Dedifferentiated amniotic fluid mesenchymal stem cell (primary cell): ENCODE measurements around the gene MXRA8.
"Not testable (repeated sequence)": the region's sequence is repeated elsewhere in the genome, so short reads cannot be mapped to it uniquely, and the experiment has no call there.

Experiments used
- DNase-seq: peaks from one replicate; pipeline ENCODE4 v3.0.0-alpha.2; 2016; ENCODE audit errors: extremely low spot score

Gene MXRA8

DNA sequence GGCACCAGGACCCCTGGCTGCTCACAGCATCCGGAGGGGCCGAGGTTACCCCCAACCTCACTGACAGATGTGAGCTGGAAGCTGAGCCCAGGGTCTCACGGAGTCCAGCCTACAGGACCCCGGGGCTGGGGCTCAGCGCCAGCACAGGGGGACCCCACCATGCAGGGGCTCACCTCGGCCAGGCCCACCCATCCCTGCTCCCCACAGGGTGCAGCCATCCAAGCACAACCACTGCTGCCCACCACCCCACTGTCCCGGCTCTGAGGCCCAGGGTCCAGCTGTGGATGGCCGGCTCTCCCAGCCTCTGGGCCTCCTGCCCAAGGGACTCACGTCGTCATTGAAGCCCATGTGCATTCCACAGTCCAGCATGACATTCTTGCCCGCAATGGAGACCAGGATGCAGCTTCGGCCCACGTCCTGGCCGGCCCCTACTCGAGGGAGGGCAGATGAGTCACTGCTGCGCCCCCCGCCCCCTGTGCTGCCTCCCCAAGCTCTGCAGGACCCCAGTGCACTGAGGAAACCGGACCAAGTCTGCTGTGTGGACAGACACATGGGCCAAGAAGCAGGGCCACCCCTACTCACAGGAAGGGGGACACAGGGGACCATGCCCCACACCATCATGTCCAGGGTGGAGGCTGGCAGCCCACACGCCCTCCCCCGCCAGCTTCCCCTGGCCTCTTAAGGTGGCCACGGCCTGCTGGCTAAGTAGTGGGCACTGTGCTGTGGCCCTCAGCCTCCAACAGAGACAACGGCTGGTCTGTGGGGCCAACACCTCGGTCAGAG is 37.5 kb downstream of the MXRA8 start:
- DNase-seq = no peak

DNA sequence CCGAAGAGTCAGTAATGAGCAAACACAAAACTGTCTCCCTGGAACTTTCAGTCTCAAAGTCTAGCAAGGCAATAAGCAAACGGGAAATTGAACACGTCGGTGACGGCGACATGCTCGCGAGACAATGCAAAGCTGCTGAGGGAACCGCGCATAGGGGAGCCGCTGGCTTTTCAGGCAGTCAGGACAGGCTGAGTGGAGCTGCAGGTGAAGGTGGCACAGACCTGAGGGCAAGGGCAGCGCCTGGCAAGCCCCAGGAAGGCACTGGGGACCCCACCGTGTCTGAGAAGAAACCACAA is 38.8 kb downstream of the MXRA8 start:
- DNase-seq = no peak

DNA sequence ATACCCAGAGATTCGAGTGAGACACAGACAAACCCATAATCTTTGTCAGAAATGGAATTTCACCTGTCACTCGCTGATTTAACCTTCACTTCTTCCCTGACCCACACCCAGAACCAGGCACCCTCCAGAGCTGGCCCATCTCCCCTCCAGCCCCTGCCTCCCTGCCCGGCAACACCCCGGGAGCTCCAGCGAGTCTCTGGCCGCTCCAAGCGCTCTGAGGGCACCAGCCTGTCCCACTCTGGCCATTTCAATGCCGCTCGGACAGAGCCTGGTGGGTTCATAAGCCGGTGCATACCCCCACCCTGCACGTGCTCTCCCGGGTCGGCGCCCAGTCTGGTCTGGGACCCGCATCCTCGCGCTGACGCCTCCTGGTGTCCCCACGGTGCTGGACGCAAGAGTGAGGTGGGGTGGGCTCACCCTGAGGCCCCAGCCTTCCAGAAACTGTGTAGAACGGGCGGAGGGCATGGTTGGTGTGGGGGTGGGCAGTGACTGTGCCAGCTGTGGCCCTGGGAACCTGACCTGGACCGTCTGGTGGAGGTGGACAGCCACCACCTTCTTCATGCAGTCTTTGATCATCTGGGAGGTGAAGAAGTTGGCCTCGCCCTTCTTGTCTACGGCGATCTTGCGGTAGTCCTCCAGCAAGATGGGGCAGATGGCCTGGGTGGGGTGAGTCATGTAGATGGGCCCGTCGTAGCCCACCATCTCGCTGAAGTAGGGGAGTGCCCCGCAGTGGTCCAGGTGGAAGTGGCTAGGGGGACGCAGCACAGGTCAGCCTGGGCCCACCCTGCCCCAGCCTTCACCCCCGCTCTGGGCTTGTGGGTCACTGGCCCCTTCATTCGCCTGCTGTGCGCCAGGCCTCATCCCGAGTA is 39.3 kb downstream of the MXRA8 start:
- no peak for DNase-seq

DNA sequence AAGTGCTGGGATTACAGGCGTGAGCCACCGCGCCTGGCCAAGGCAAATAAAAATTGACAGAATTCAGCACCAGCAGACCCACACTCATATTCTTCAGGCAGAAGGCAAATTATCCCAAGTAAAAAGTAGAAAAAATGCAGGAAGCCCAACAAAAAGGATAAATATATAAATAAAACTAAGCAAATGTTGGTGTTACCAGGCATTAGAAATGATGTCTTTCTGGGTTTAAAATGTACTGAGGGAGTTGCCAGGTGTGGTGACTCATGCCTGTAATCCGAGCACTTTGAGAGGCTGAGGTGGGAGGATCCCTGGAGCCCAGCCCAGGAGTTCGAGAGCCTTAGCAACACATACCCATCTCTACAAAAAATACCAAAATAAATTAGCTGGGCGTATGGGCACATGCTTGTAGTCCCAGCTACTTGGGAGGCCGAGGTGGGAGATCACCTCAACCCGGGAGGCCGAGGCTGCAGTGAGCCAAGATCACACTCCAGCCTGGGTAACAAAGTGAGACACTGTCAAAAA is 40.2 kb downstream of the MXRA8 start:
- peak; percentile 91 for DNase-seq

DNA sequence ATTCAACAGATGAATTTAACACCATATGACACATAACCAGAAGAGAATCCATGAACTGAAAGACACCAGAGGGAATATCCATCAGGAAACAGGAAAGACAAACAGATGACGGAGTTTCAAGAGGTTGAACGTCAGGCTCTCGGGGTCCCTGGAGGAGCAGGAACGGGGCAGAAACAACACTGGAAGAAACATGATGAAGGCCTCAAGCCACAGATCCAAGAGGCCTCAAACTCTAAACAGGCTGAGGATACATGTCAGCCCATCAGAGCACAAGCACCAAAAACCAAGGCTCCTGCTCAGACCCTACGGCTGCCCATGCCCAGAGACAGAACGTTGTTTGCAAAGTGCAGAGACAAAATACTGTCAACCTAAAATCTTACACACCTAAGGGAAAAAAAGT is 40.9 kb downstream of the MXRA8 start:
- DNase-seq = no peak

DNA sequence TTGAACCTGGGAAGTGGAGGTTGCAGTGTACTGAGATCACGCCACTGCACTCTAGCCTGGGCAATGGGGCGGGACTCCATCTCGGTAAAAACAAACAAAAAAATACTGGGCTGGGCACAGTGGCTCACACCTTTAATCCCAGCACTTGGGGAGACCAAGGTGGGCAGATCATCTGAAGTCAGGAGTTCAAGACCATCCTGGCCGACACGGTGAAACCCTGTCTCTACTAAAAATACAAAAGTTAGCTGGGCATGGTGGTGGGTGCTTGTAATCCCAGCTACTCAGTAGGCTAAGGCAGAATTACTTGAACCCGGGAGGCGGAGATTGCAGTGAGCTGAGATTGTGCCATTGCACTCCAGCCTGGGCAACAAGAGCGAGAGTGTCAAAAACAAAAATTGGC is 42.2 kb downstream of the MXRA8 start:
- not testable (repeated sequence) for DNase-seq

DNA sequence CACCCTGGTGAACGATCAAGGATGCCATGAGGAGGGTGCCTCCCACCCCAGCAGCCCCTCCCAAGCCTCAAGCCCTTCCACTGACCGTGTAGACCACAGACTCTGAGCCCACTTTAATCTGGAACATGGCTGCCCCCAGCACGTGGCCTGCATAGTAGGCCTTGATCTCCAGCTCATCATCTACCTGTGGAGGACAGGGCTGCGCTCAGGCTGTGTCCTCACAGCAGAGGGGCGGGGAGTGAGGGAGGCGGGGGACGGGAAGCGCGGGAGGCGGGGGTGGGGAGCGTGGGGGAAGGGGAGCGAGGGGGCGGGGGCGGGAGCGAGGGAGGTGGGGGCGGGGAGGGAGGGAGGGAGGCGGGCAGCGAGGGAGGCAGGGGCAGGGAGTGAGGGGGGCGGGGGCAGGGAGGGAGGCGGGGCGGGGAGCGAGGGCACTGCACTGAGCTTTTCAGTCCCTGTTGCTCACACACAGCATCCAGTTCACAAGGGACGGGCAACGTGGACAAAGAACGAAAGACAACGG is 42.9 kb downstream of the MXRA8 start:
- DNase-seq = no peak

DNA sequence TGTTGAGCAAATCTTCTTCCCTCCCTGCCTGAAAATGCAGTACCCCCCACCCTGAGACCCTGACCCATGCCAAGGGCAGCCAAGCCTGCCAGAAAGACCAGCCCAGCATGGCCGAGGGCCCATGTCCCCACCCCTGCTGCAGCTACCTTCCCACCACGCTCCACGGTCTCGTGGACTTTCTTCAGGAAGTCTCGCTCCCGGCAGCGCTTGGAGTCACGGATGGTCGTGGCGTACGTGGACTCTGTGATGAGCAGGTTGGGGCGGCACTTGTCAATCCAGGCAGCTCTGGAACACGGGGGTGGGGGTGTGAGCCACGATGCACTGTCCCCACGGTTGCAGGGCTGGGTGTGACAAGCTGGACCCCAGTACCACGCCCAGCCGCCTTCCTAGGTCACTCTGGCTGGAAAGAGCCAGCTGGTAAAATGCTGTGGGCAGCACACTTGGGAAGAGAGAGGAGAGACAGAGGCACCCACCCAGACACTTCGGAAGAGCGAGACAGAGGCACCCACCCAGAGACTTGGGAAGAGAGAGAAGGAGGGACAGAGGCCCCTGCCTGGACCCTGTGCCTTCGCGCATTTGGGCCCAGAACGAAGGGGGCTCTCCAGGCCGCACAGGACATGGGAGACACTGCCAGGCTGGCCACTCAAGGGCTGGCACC is 43.5 kb downstream of the MXRA8 start:
- no peak for DNase-seq

DNA sequence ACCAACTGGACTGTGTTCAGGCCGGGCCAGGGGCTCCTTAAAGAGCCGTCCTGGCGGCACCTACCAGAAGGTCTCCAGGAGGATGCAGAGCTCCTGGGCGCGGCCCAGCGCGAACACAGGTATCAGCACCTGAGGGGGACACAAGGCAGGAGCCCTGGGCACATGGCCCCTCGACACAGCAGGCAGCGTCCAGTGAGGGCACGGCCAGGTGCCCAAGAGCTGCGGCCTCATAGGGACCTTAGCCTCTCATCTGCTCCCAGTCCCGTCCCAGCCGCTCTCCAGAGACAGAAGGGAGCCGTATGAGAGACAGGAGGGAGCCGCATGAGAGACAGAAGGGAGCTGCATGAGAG is 44.1 kb downstream of the MXRA8 start:
- DNase-seq = no peak

DNA sequence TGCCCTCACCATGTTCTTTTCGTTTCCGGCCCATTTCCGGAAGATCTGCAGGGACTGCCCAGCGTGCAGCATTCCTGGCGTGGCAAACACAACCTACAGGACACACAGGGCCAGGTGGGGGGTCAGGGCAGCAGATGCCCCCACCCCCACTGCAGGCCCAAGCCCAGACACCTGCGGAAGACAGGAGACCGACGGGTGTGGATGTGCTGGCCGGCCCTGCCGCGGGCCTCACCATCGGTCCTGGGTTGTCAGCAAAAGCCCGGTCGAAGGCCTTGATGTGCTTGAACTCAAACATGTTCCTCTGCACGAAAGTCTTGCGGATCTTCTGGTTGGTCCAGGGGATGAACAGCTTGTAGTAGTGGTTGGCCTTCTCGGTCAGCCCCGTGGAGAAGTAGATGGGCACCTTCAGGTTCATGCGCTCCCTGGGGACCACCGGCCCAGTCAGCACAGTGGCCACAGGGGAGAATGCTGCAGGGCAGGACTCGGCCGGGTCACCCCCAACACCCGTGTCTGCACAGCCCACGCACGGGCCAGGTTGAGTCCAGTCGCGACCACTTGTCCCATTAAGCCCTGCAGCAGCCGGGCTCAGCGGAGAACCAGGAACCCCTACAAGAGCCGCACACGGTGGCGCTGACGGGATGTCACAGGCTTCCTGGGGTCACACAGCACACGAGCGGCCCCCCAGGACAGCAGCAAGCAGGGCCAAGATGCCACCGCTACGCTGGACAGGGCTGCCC is 44.7 kb downstream of the MXRA8 start:
- DNase-seq = no peak

DNA sequence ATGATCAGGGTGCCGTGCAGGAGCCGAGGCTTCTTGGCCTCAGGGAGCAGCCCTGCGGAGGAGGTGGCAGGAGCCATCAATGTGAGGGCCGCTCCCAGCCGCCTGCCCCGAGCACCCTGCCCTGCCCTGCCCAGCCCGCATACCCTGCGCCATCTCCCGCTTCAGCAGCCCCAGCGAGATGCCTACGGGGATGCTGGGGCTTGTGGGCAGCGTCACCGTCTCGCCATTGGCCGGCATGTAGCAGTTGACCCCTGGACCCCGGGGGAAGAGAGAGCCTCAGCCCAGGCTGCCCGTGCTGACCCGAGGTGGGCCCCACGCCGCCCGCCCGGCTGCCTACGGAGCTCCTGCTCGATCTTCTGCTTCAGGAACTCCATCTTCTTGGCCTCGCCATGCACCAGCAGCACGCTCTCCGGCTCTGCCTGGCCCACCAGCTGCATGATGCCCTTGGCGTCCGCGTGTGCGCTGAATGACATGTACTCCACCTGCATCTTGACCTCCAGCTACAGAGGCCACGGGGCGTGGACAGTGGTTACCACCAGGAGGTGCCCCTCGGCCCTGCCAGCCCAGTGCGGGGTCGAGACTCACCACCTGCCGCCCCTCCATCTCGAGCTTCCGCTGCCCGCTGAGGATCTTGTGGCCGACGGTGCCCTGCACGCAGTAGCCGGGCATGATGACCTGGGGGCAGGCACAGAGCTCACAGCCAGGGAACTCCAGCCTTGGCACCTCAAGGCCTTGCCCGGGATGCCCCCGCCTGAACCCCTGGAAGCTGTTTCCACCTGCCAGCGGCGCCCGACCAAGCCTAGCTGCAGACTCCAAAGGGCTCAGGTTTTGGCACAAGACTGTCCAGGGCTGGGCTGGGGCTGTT is 45.7 kb downstream of the MXRA8 start:
- no peak for DNase-seq

DNA sequence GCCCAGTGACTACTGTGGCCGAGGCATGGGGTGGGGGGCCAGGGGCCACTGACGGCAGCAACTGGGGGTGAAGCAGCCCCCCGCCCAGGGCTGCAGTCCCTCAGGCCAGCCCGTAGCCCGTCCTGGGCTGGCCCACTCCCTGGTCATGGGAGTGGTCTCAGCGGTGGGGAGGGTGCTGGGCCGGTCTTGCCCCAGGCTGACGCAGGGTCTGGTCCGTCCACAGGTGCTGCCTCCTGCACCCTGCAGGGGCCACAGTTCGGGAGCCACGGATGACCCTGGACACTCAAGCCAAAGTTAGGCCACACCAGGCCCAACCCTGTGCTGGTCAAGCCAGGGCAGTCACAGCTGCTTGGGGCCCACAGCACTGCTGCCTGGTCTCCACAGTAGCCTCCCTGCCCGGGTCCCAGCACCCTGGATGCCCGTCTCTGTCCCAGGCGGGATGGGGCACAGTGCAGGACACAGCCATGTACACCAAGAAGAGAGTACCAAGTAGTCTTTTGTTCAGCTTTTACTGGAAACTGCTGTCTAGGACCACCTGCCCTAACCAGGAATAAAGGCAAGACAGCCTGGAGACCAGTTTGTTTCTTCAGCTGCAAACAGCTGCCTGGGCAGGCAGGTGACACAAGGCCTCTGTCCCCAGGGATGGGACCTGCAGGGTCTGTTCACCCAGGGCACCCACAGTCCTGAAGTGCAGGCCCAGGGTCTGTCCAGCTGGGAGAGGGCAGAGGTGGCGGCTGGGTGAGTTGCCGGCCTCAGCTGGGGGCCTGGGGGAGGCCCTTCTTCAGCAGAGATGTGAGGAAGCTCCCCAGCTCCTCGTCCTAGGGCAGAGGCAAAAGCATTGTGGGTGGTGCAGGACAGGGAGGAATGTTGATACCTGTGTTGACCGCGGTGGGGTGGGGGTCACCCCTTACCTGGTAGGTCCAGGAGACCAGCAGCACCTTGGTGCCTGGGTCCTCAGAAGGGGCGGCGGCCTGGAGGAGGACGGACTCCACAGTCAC is 46.9 kb downstream of the MXRA8 start:
- no peak for DNase-seq

DNA sequence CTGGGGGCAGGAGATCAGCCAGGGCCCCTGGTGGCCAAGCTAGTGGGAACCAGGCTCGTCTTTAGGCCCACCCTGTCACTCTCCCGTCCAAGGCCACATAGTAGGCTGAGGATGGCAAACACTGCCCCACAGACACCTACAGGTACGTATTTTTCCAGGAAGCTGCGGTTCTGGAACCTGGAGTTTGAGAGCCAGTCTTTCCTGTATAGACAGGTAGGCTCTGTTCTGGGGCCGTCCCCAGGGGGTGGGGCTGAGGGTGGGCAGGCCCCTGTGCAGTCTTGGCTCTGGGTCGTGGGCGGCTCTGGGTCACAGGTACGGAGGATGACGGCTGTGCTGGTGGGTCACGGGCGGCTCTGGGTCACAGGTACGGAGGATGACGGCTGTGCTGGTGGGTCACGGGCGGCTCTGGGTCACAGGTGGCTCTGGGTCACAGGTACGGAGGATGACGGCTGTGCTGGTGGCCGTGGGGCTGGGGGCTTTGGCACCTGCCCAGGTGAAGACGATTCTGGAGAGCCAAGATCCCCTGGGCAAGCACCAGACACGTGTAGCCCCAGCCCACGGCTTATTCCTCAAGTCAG is 47.8 kb downstream of the MXRA8 start:
- no peak for DNase-seq

DNA sequence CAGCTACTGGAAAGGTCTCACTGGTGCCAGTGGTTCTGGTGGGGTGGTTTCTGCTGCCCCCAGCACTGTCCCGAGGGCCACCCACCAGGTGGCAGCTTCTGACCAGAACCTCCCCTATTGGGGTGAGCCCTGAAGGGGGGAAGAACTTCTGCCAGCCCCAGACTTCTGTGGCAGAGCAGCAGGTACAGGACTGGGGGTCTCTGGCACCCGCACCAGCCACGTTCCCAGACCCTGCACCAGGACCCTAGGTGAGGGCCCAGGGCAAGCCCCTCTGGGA is 48.3 kb downstream of the MXRA8 start:
- no peak for DNase-seq

DNA sequence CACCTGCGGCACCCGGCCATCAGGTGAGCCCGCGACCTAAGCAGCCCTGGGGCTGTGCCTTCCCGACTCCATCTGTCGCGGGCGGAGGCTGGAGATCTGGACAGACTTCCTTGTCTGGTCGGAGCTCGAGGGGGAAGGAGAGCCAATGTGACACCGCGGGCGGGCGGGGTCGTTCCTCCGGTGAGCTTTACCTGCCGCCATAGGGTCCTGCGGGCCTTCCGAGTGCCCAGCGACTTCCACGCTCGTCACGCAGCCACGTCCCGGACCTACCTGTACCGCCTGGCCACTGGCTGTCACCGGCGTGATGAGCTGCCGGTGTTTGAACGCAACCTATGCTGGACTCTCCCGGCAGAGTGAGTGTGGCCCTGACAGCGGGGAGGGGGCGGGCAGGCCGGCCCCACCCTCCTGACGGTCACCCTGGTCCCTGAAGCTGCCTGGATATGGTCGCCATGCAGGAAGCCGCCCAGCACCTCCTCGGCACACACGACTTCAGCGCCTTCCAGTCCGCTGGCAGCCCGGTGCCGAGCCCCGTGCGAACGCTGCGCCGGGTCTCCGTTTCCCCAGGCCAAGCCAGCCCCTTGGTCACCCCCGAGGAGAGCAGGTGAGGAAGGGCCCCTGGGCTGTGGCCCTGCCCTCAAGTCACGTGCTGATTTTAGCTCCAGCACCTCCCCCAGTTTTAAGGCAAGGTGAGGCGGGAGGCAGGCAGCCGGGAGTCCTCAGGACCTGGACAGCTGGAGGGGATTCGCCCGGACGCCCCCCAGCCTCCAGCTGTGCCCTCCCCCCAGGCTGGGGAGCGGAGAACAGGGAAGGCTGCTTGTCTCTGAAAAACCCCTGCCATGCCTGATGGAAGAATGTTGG is 48.9 kb downstream of the MXRA8 start:
- DNase-seq = no peak

DNA sequence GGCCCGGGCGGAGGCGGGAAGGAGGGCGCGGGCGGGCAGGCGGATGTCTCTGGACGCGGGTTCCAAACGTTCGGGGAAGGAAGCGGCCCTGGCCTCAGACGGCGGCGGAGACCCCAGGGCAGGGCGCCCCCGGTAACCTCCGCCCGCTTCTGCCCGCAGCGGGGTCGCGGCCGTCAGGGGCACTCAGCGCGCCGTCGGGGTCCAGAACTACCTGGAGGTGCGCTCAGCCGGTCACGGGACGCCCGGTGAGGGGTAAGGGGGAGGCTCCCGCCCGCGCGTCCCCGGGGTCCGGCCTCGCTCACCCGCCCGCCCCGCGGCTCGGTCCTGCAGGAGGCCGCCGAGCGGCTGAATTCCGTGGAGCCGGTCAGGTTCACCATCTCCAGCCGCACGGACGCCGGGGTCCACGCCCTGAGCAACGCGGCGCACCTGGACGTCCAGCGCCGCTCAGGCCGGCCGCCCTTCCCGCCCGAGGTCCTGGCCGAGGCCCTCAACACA is 49.6 kb downstream of the MXRA8 start:
- DNase-seq = no peak

DNA sequence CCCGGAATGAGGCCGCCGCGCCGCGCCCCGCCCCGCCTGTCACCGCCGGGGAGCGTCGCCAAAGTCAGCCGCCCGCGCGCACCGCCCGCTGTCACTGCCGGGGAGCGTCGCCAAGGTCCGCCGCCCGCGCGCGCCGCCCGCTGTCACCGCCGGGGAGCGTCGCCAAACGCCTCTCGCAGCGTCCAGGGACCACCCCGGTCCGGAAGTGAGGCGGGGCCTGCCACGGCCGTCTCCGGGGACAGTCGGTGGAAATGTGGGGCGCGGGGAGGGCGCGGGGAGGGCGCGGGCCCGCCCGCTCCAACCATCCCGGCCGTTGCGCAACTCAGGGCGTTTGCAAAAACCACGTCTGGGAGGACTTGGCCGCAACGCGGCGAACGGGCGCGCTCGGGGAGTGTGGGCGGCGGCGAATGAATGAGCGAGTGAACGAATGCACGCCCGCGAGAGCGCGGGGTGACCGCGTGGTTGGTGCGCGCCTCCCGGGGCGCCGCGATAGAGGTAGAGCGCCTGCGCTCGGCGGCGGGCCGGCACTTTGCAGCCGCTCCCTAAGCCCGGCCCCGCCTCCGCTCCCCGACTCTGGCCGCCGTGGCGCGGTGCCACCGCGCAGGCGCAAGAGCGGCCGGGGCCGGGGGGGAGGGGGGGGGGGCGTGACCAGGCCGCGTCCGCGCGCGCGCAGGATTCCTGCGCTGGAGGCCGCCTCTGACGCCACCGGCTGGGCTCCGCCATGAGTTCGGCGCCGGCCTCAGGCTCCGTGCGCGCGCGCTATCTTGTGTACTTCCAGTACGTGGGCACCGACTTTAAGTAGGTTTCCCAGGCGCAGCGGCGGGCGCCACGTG is 50.2 kb downstream of the MXRA8 start, which contains the start of the genes ACAP3 and PUSL1:
Gene ACAP3 (minus strand): TSS at position 8 of the 833 bp plus-strand sequence. CDS start 115 bp downstream, outside the sequence.
Gene PUSL1 (plus strand): TSS at position 675 of the 833 bp plus-strand sequence. CDS start 47 bp downstream, at position 722.
- peak; percentile 88 for DNase-seq
